SH-SY5Y (cell line): ENCODE results near the gene WDR70.

Experiments used
- GATA2 ChIP-seq: IDR thresholded peaks from 2 replicates; pipeline ENCODE4 v1.6.1; 2011; ENCODE audit warnings: mild to moderate bottlenecking, low read depth, low read length
- GATA3 ChIP-seq: IDR thresholded peaks from 2 replicates; pipeline ENCODE4 v1.6.1; 2011; ENCODE audit warnings: low read depth, mild to moderate bottlenecking, low read length, moderate library complexity

GRCh38 chr5:37662789-37663485, 283.8 kb downstream of the WDR70 start:
- TF ChIP-seq GATA2 (no peak), GATA3 (no peak)
